Glutamatergic neuron (in vitro differentiated cells): ENCODE results near the gene RFFL. TPM values are rescaled to one million over a fixed set of nuclear protein-coding genes. Genes with fewer than 3 reads are reported as not detected.

ENCODE experiments used
- DNase-seq: peaks from one replicate; pipeline ENCODE4 v3.0.0; 2022
- H3K27ac Mint-ChIP-seq: one replicate; pipeline ENCODE4 v1.8.0; 2020; ENCODE audit warnings: mild to moderate bottlenecking, mixed read lengths, inconsistent platforms; ENCODE audit not compliant: unreplicated experiment
- H3K27me3 Mint-ChIP-seq: one replicate; pipeline ENCODE4 v1.8.0; 2020; ENCODE audit warnings: mild to moderate bottlenecking, moderate library complexity, mixed read lengths, inconsistent platforms; ENCODE audit not compliant: unreplicated experiment
- H3K36me3 Mint-ChIP-seq: one replicate; pipeline ENCODE4 v1.8.0; 2020; ENCODE audit warnings: mild to moderate bottlenecking, mixed read lengths, inconsistent platforms; ENCODE audit not compliant: unreplicated experiment
- H3K4me1 Mint-ChIP-seq: one replicate; pipeline ENCODE4 v1.8.0; 2020; ENCODE audit warnings: mild to moderate bottlenecking, low read depth, mixed read lengths, inconsistent platforms; ENCODE audit not compliant: unreplicated experiment
- H3K4me3 Mint-ChIP-seq: one replicate; pipeline ENCODE4 v1.8.0; 2020; ENCODE audit warnings: mild to moderate bottlenecking, mixed read lengths, inconsistent platforms; ENCODE audit not compliant: unreplicated experiment
- H3K9me3 Mint-ChIP-seq: one replicate; pipeline ENCODE4 v1.8.0; 2020; ENCODE audit warnings: mild to moderate bottlenecking, moderate library complexity, mixed read lengths, inconsistent platforms; ENCODE audit not compliant: unreplicated experiment
- total RNA-seq: library from RNA; stranded (reverse); fragmentation: NEBNext Ultra II Directional; extraction: Animal tissue kit (Norgen Biotek cat#: 25700); gene quantifications from one replicate; pipeline ENCODE4 v1.2.1, GENCODE V29; 2021; ENCODE audit not compliant: unreplicated experiment
- TF ChIP-seq, protein P1 (sequence below): fragments of 200-600 bp; sonication (generic); IDR thresholded peaks from one replicate; pipeline ENCODE4 v1.5.0; 2021; ENCODE audit not compliant: partially characterized antibody, unreplicated experiment

RFFL gene
- total RNA-seq, 1 donor from 2014 or later, result 16.5 TPM

DNA sequence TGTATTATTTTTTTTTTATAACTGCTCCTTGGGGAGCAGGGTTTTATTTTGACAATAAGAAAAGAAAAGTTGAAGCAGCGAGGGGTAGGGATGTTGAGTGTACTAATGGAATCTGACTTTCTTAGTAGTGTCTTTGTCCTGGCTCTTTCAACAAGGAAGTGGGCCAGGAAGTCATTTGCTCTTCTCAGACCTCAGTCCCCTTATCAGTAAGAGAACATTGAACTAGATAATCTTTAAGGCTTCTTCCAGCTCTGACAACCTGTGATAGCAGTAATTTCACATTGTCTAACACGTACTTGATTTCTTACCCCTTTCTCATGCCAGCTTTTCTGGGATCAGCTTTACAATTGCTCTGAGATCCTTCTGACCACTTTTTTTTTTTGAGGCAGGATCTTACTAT is 74.9 kb downstream of the RFFL start:
- Mint-ChIP-seq H3K27me3 (peaks cover 1% of the 10 kb centered on the region), H3K27ac (no peak overlapping the region), H3K9me3 (peaks cover 2% of the 10 kb centered on the region), H3K4me1 (no peaks in the 10 kb centered on the region), H3K36me3 (no peaks in the 10 kb centered on the region), H3K4me3 (no peak overlapping the region)
- no peak for DNase-seq
- TF ChIP-seq, protein P1, sequence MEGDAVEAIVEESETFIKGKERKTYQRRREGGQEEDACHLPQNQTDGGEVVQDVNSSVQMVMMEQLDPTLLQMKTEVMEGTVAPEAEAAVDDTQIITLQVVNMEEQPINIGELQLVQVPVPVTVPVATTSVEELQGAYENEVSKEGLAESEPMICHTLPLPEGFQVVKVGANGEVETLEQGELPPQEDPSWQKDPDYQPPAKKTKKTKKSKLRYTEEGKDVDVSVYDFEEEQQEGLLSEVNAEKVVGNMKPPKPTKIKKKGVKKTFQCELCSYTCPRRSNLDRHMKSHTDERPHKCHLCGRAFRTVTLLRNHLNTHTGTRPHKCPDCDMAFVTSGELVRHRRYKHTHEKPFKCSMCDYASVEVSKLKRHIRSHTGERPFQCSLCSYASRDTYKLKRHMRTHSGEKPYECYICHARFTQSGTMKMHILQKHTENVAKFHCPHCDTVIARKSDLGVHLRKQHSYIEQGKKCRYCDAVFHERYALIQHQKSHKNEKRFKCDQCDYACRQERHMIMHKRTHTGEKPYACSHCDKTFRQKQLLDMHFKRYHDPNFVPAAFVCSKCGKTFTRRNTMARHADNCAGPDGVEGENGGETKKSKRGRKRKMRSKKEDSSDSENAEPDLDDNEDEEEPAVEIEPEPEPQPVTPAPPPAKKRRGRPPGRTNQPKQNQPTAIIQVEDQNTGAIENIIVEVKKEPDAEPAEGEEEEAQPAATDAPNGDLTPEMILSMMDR, result no peak

DNA sequence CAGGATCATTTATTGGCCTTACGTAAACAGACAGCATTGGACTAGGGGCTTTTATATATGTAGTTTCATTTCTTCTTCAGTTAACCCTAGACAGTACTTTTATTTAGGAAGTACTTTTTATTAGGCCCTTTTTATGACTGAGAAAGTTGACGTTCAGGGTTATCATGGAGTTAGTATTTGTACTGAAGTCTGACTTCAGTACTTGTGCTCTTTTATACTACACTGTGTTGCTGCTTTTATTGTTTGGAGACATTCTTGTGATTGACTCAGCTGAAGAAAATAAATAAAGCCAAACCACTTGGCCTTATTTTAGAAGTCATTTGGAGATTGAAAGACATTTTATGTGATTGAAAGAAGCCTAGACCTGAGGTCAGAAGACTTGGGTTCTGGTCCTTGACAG is 76.3 kb downstream of the RFFL start:
- peaks cover 1% of the 10 kb centered on the region for H3K27me3 Mint-ChIP-seq
- TF ChIP-seq, protein P1, result no peak
- H3K4me3 Mint-ChIP-seq, result no peak overlapping the region
- H3K9me3 Mint-ChIP-seq, result peaks cover 2% of the 10 kb centered on the region
- H3K27ac Mint-ChIP-seq, result no peak overlapping the region
- no peaks in the 10 kb centered on the region for H3K4me1 Mint-ChIP-seq
- H3K36me3 Mint-ChIP-seq, result no peaks in the 10 kb centered on the region
- no peak for DNase-seq

DNA sequence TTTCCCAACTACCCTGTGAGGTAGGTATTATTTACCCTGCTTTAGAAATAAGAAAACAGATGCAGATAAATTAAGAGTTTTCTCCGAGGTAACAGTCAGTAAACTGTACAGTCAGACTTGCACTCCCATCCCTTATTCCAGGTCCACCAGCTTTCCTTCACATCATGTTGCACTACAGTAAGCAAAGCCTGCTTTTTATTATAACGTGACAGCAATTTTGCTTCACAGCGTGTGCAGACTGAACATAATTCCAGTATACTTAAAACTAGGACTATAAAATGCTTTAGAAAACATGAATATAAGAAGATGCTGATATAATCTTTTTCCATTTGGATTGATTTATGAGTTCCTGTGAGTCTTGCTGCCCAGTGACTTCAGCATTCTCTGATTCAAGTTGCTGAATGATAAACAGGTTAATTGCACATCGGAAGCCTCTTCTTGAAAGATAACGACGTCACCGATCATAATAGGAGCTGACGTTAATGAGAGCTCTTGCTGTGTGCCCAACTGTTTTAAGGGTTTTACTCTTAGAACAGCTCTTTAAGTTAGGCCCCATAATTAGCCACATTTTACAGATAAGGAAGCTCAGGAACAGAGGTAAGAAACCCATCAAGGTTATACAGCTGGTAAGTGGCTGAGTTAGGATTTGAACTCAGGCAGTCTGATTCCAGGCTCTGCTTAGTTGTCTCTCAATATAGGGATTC is 81.8 kb downstream of the RFFL start:
- peaks cover 14% of the 10 kb centered on the region for H3K4me1 Mint-ChIP-seq
- H3K27ac Mint-ChIP-seq, result peak overlapping the region; percentile 93
- no peak for DNase-seq
- TF ChIP-seq, protein P1, result no peak
- peaks cover 10% of the 10 kb centered on the region for H3K27me3 Mint-ChIP-seq
- peak overlapping the region; percentile 98 for H3K4me3 Mint-ChIP-seq
- H3K9me3 Mint-ChIP-seq, result peaks cover 9% of the 10 kb centered on the region
- no peaks in the 10 kb centered on the region for H3K36me3 Mint-ChIP-seq

DNA sequence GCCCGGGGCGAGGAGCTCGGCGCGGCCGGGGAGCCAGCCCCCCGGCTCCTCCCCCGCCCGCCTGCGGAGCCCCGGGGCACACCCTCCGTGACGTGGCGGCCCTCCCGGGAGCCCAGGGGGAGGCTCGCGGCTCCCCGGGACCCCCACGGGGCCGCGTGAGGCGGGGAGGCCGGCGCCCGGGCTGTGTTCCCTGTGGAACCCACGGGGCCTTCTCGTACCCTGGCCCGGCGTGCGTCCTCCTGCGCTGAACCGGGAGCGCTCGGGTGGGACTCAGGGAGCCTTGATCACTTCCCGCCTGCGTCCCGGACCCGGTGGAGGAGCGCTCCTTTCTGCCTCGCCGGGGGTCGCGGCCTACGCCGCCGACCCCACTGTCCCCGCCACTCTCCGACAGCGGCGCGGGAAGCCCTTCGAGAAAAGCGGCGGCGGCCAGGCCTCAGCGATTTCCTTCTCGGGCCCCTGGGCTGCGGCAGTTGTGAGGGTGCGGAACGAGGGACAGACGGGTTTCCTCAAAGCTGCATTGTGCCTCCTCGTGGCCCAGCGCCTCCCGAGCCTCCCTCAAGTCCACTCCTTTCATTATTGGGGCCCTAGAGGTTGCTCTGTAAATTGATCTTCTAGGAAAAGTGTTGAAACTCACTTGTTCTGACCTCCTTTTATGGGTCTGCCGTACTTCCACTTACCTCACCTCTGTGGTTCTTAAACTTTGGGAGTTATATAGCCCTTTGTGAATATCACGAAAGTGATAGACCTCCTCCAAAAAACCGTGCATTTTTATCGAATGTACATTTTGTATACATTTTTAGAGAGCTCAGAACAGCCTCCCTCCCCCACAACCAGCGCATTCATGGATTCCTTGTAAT is 82.6 kb downstream of the RFFL start:
- H3K27ac Mint-ChIP-seq, result peak overlapping the region; percentile 93
- H3K4me3 Mint-ChIP-seq, result peak overlapping the region; percentile 98
- peaks cover 10% of the 10 kb centered on the region for H3K27me3 Mint-ChIP-seq
- peaks cover 9% of the 10 kb centered on the region for H3K9me3 Mint-ChIP-seq
- H3K4me1 Mint-ChIP-seq, result peaks cover 14% of the 10 kb centered on the region
- DNase-seq, result peak; percentile 76
- TF ChIP-seq, protein P1, result no peak
- H3K36me3 Mint-ChIP-seq, result no peaks in the 10 kb centered on the region

DNA sequence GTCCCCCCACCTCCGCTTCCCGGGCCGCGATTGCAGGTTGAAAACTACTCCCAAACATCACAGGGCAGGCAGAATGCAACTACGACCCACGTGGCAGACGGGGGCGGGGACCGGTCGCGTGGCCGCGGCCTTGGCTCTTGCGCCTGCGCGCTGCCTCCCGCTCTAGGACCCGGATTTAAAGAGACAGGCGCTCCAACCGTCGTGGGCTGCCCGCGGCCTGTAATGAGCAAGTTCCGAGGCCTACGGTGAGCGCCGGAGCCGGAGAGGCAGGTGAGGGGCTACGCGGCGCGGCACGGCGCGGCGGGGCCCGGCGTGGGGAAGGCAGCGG is 83.2 kb downstream of the RFFL start, which contains the start of gene LIG3:
TSS of gene LIG3 (plus strand) at position 160 of the 328 bp plus-strand sequence. CDS start 2,494 bp downstream, outside the sequence.
- H3K4me3 Mint-ChIP-seq, result peak within 1 kb of the TSS; percentile 98
- peaks cover 10% of the 10 kb centered on the region for H3K27me3 Mint-ChIP-seq
- H3K27ac Mint-ChIP-seq, result peak within 1 kb of the TSS; percentile 93
- peak; percentile 96 for DNase-seq
- no peaks in the 10 kb centered on the region for H3K36me3 Mint-ChIP-seq
- peaks cover 14% of the 10 kb centered on the region for H3K4me1 Mint-ChIP-seq
- H3K9me3 Mint-ChIP-seq, result peaks cover 9% of the 10 kb centered on the region
- TF ChIP-seq, protein P1, result no peak
